HG03571 (cell line): ENCODE results near the gene IL15RA.
"Not testable (repeated sequence)": the region's sequence is repeated elsewhere in the genome, so short reads cannot be mapped to it uniquely, and the experiment has no call there.

Source experiments
- ATAC-seq: cut with Tn5 transposase; IDR thresholded peaks from one replicate; pipeline ENCODE4 v1.9.1; 2021; ENCODE audit not compliant: unreplicated experiment

The IL15RA gene

GRCh38 chr10:5930272-5930671 lies 47.1 kb downstream of the IL15RA start:
- no peak for ATAC-seq

- no peak for ATAC-seq
Measured at GRCh38 chr10:5929442-5929841, 47.9 kb downstream of the IL15RA start.

- ATAC-seq: no peak
Measured at GRCh38 chr10:5927306-5927705, 50.0 kb downstream of the IL15RA start.

GRCh38 chr10:5924889-5925288 lies 52.5 kb downstream of the IL15RA start:
- ATAC-seq: no peak

- no peak for ATAC-seq
Measured at GRCh38 chr10:5921746-5922145, 55.6 kb downstream of the IL15RA start.

- ATAC-seq: no peak
Measured at GRCh38 chr10:5919568-5919967, 57.8 kb downstream of the IL15RA start.

GRCh38 chr10:5918763-5919162 lies 58.6 kb downstream of the IL15RA start:
- no peak for ATAC-seq

- no peak for ATAC-seq
Measured at GRCh38 chr10:5917305-5917704, 60.0 kb downstream of the IL15RA start.

GRCh38 chr10:5915451-5915850 lies 61.9 kb downstream of the IL15RA start:
- no peak for ATAC-seq

- ATAC-seq: no peak
Measured at GRCh38 chr10:5913736-5914135, 63.6 kb downstream of the IL15RA start.

GRCh38 chr10:5911670-5912069 lies 65.7 kb downstream of the IL15RA start:
- no peak for ATAC-seq

GRCh38 chr10:5910323-5911100 lies 66.8 kb downstream of the IL15RA start:
- ATAC-seq: no peak

- ATAC-seq: not testable (repeated sequence)
Measured at GRCh38 chr10:5908676-5909075, 68.7 kb downstream of the IL15RA start.

- ATAC-seq: no peak
Measured at GRCh38 chr10:5906651-5907050, 70.7 kb downstream of the IL15RA start.

GRCh38 chr10:5905854-5906507 lies 71.4 kb downstream of the IL15RA start:
- ATAC-seq: no peak

- ATAC-seq: peak; percentile 94
Measured at GRCh38 chr10:5904227-5904626, 73.1 kb downstream of the IL15RA start.

GRCh38 chr10:5903563-5903962 lies 73.8 kb downstream of the IL15RA start:
- no peak for ATAC-seq

GRCh38 chr10:5902511-5903274 lies 74.7 kb downstream of the IL15RA start:
- ATAC-seq: no peak
